ENCODE measurements around the gene FMNL1.
A peak's percentile ranks its signal among the peaks of the same experiment; 100 is the strongest.

The FMNL1 gene

DNA sequence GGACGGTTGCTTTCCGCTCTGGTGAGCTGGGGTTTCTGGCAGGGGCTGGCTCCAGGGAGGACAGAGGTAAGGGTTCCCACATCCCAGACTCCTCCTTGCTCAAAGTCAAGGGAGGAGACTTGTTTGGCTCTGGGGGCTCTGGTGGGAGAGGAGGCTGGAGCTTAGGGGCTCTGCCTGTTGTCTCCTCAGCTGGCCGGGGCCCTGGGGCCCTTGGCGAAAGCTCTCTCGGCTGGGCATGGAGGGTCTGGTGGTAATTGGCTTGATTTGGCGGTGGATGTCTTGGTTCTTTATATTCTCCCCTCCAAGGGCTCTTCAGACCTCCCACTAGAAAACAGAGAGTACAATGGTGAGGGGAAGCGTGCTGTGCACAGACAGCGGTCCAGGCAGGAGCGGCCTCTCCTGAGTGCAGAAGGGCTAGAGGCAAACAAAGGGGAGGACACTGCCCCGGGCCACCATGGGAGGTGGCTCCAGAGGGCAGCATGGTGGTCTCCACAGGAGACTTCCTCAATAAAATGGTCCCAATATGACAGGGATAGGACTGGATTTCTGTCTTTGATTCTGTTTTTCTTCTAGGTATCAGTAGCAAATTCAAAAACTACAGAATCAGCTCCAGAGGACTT is 45.9 kb downstream of the FMNL1 start:
- ATAC-seq = no peak
- H3K36me3 Mint-ChIP-seq (ENCODE audit: low read depth) = peaks cover 63% of the 10 kb centered on the region

DNA sequence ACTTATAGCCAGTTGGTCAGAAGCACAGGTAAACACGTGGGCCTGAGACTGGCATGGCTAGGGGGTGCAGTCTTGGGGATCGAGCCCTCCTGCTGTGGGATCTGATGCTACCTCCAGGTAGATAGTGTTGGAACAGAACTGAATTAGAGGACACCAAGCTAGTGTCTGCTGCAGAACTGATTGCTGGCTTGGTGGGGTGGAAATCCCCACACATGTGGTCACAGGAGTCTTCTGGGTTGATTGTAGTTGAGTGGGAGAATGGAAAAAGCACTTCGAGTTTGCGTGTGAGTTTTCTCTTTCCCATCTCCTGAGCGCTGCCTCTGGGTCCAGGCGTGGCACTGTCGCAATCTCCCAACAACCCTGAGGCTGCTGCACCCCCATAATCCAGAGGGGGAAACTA is 48.2 kb downstream of the FMNL1 start:
- ATAC-seq (peak; percentile 57), DNase-seq (no peak)
- Mint-ChIP-seq H3K27ac (peak overlapping the region; percentile 83), H3K4me3 (no peak overlapping the region), H3K4me1 (peaks cover 32% of the 10 kb centered on the region), H3K36me3 (ENCODE audit: low read depth) (peaks cover 57% of the 10 kb centered on the region), H3K9me3 (no peaks in the 10 kb centered on the region), H3K27me3 (no peaks in the 10 kb centered on the region)

More for the DNA sequence above, 45.9 kb downstream of the FMNL1 start:
- DNase-seq = no peak
- Mint-ChIP-seq H3K4me3 (no peak overlapping the region), H3K27ac (no peak overlapping the region), H3K27me3 (no peaks in the 10 kb centered on the region), H3K9me3 (no peaks in the 10 kb centered on the region), H3K4me1 (peaks cover 41% of the 10 kb centered on the region)

DNA sequence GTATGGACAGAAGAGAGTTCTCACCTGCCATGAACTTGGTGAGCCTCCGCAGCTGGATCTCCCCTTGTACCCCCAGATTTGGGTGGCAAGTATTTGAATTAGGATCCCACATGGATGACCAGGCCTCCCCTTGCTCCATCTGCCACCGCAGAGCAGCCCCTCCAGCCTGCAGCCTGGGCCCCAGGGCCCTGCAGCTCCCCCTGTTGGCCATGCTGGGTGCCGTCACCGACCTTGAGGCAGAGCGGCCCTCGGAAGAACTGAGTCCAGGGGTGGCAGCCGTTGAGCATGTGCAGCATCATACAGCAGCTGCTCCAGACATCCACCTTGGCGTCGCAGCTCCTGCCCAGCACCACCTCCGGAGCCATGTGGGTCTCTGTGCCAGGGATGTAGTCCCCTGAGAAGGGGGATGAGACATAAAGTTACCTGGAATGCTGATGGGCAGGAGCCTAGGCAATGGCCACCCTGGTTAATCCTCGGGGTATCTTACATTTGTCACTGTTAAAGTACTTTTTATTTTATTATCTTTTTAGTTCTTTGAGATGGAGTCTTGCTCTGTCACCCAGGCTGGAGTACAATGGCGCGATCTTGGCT is 49.2 kb downstream of the FMNL1 start:
- peak; percentile 73 for DNase-seq
- peaks cover 29% of the 10 kb centered on the region for H3K4me1 Mint-ChIP-seq
- peaks cover 53% of the 10 kb centered on the region for H3K36me3 Mint-ChIP-seq (ENCODE audit: low read depth)
- no peak overlapping the region for H3K4me3 Mint-ChIP-seq
- ATAC-seq = peak; percentile 68
- peak overlapping the region; percentile 39 for H3K27ac Mint-ChIP-seq
- no peaks in the 10 kb centered on the region for H3K9me3 Mint-ChIP-seq
- no peaks in the 10 kb centered on the region for H3K27me3 Mint-ChIP-seq

DNA sequence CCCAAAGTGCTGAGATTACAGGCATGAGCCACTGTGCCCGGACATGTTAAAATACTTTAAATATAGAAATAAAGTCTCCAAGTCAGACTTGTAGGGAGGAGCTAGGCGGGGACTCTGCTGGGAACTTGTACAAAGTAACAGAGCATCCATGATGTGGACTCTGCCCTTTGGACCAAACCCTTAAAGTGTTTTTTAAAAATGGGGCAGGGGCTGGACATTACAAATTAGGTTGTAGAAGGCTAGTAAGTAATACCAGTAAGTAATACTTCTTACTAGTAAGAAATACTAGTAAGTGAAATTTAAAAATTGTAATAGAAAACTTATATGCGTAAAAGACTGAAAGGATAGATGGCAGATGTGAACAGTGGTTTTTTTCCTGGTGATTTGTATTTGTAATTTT is 49.9 kb downstream of the FMNL1 start:
- Mint-ChIP-seq H3K9me3 (no peaks in the 10 kb centered on the region), H3K27ac (no peak overlapping the region), H3K4me1 (peaks cover 23% of the 10 kb centered on the region), H3K4me3 (no peak overlapping the region), H3K36me3 (ENCODE audit: low read depth) (peaks cover 49% of the 10 kb centered on the region), H3K27me3 (no peaks in the 10 kb centered on the region)
- DNase-seq (no peak), ATAC-seq (no peak)

DNA sequence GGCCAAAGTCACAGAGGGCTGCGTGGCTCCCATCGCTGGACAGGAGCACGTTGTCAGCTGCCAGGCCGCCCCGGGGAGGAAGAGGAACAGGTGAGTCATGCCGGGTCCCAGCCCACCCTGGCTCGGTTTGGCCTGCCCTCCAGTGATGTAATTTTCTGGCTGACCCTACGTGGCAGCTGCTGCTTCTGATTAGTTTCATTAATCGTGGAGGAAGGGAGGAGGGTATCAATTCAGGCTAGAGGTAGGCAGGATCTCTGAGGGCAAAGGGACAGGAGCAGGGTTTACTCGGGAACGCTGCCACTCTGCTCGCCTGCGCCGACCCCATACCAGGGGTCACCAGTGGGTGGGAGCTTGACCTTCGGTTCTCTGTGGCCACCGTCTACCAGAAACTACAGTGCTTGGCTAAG is 51.9 kb downstream of the FMNL1 start:
- no peaks in the 10 kb centered on the region for H3K9me3 Mint-ChIP-seq
- H3K36me3 Mint-ChIP-seq (ENCODE audit: low read depth) = peaks cover 34% of the 10 kb centered on the region
- ATAC-seq (no peak), DNase-seq (no peak)
- H3K4me3 Mint-ChIP-seq = no peak overlapping the region
- no peak overlapping the region for H3K27ac Mint-ChIP-seq
- H3K27me3 Mint-ChIP-seq = no peaks in the 10 kb centered on the region
- peaks cover 28% of the 10 kb centered on the region for H3K4me1 Mint-ChIP-seq

DNA sequence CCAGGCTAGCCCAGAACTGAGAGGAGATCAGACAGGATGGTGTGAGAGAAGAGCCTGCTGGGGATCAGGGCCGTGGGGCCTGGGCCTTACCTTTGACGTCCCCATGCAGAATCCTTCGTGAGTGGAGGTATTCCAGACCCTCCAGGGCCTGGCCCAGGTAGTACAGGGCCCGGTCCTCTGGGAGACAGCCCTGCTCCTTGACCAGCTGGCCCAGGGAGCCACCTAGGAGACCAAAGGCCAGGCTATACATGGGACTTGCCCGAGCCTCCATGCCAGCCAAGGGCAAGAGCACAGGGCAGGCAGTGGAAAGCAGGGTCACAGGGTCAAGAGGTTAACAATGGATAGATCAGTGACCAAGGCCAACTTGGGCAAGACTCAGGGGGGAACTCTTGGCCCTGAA is 52.3 kb downstream of the FMNL1 start:
- Mint-ChIP-seq H3K36me3 (ENCODE audit: low read depth) (peaks cover 33% of the 10 kb centered on the region), H3K27me3 (no peaks in the 10 kb centered on the region), H3K4me3 (no peak overlapping the region), H3K4me1 (peaks cover 28% of the 10 kb centered on the region), H3K27ac (no peak overlapping the region), H3K9me3 (no peaks in the 10 kb centered on the region)
- DNase-seq = no peak
- ATAC-seq = no peak

DNA sequence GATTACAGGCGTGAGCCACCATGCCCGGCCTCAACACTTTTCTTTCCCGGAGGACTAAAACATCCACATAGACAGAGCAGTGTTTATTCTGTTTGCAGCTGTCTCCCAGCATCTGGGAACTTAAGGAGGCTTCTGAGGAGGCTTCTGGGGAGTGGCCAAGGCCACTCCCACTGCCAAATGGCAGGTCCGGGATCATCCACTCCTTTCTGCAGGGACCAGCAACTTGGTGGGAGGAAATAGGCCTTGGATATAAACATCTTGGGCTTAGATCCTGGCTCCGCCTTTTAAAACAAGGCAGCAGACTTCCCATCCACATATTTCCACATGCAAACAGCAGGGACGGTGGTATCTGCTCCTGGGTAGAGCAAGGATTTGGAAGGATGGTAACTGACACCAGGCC is 54.3 kb downstream of the FMNL1 start:
- Mint-ChIP-seq H3K4me3 (no peak overlapping the region), H3K4me1 (peaks cover 16% of the 10 kb centered on the region), H3K27me3 (no peaks in the 10 kb centered on the region), H3K27ac (no peak overlapping the region), H3K9me3 (no peaks in the 10 kb centered on the region), H3K36me3 (ENCODE audit: low read depth) (peaks cover 29% of the 10 kb centered on the region)
- DNase-seq (no peak), ATAC-seq (no peak)

DNA sequence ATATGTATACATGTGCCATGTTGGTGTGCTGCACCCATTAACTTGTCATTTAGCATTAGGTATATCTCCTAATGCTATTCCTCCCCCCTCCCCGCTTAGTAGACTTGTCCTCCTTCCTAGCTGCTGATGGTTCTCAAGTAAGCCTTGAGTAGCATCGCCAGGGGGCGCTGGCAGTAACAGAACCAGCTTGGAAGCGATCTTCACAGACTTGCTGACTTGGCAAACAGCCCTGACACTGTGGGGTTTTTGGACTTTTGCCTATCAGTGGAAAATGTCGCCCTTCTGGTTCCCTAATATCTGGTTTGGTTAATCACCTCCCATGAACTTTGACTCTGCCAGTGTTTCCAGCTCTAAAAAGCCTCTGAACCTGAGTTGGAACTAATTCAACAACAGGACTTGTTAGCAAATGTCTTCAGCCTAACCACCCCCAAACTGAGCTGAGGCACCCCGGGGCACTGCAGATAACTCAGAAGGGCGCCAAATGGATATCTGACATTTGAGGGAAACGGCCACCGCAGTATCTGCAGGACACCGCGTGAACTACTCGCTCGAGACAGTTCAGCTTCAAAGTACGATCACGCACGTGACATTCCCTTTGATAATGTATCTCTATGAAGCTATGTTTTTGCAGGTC is 55.6 kb downstream of the FMNL1 start:
- Mint-ChIP-seq H3K36me3 (ENCODE audit: low read depth) (peaks cover 24% of the 10 kb centered on the region), H3K27ac (peak overlapping the region; percentile 62), H3K4me1 (peaks cover 14% of the 10 kb centered on the region)

DNA sequence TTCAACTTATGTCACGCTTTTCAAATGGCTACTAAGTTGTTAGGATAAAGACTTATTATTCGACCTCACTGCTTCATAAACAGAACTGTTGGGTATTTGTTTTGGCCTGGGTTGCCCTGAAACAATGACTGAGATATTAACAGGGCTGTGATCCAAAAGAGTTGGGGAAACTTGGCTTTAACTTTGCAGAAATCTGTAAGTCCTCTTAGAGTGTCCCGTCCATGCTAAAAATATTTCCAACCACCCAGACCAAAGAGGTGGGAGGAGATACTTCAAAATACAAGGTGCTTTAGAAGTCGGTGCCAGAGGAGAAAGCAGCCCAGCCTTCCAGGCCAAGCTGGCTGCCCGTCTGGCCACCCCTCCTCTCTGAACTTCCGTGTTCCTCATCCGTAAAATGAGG is 56.3 kb downstream of the FMNL1 start:
- DNase-seq (no peak), ATAC-seq (no peak)
- H3K27me3 Mint-ChIP-seq = no peaks in the 10 kb centered on the region
- H3K4me1 Mint-ChIP-seq = peaks cover 14% of the 10 kb centered on the region
- H3K4me3 Mint-ChIP-seq = no peak overlapping the region
- H3K9me3 Mint-ChIP-seq = no peaks in the 10 kb centered on the region
- peaks cover 26% of the 10 kb centered on the region for H3K36me3 Mint-ChIP-seq (ENCODE audit: low read depth)
- H3K27ac Mint-ChIP-seq = peak overlapping the region; percentile 62

More for the DNA sequence above, 55.6 kb downstream of the FMNL1 start:
- Mint-ChIP-seq H3K4me3 (no peak overlapping the region), H3K27me3 (no peaks in the 10 kb centered on the region), H3K9me3 (no peaks in the 10 kb centered on the region)
- ATAC-seq (peak; percentile 87), DNase-seq (peak; percentile 90)

DNA sequence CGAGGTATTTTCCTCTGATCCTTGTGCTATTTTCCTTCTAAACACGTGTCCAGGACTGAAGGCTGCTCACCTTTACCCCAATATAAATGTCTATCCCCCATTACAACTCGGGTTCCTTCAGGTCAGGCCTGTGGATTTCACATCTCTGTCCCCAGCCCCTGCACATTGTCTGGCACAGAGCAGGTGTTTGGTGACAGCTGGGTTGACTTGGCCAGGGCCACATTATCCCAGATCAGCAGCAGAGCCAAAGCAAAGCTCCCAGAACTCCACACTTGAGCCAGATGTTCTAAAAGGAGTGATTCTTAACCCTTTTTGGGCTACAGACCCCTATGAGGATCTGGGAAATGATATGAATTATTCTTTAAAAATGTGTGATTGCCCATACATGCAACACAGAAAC is 58.2 kb downstream of the FMNL1 start:
- ATAC-seq = no peak
- Mint-ChIP-seq H3K36me3 (ENCODE audit: low read depth) (peaks cover 43% of the 10 kb centered on the region), H3K27ac (peak overlapping the region; percentile 46), H3K4me3 (no peak overlapping the region), H3K27me3 (no peaks in the 10 kb centered on the region), H3K9me3 (no peaks in the 10 kb centered on the region), H3K4me1 (peaks cover 19% of the 10 kb centered on the region)
- DNase-seq = no peak

DNA sequence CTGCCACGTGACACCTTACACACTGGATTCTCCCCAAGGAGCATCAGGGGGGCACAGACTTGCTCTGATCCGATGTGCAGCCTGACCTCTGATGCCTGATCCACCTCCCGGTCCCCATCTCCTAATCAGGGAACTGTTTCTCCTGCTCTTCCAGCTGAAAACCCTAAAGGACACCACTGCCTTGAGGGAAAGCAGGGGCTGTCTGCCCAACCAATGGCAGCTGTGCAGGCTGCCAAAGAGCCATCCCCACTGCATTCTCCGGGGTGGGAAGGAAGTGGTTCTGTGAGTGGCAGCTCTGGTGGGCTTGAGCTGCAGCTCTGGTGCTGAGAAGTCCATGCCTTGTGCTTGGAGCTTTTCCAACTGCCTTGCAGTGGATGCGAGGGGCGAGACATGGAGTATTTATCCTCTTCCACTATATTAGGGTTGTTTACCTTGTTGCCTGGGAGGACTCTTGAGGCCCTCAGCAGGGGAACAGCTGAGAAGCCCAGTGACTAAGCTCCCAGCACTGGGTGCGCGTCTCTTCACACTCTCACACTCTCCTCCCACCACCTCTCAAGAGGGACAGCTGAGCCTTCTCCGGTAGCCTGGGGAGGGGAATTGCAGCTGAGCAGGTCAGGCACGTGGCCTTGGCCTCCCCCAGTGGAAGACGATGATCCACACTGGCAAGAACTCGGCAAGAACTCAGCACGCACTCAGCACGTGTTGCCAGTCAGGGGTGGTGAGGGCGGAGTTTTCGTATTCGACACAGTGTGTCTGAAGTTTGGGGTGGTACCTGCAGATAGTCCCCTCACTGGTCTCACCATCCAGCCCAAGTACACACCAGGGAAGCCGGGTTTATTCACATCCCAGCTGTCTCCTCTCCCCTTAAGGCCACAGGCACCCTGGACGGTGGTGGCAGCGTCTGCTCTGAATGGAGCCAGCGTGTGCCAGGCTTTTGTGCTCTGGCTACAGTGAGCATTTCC is 61.3 kb downstream of the FMNL1 start:
- Mint-ChIP-seq H3K4me3 (no peak overlapping the region), H3K4me1 (peaks cover 13% of the 10 kb centered on the region), H3K36me3 (ENCODE audit: low read depth) (peaks cover 52% of the 10 kb centered on the region), H3K27ac (peak overlapping the region; percentile 65), H3K9me3 (no peaks in the 10 kb centered on the region), H3K27me3 (no peaks in the 10 kb centered on the region)
- DNase-seq (no peak), ATAC-seq (peak; percentile 66)

DNA sequence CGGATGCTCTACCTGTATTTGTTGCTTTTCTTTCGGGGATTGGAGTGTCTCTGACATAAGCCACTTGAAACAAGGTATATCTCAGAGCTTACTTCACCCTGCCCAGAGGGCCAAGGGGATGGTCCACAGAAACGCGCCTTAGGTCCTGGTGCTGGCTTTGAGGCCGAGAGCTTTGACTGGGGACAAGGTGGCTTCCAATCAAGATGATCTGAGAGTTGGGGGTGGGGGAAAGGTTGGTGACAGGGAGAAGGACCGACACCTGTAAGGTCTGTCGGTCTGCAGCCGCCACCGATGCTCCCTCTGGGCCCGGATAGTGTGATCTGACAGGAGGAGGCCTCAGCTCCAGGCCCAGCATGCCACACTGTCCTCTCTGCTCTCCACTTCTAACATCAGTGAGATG is 62.0 kb downstream of the FMNL1 start:
- no peak overlapping the region for H3K4me3 Mint-ChIP-seq
- H3K4me1 Mint-ChIP-seq = peaks cover 10% of the 10 kb centered on the region
- H3K27me3 Mint-ChIP-seq = no peaks in the 10 kb centered on the region
- ATAC-seq (no peak), DNase-seq (no peak)
- H3K27ac Mint-ChIP-seq = peak overlapping the region; percentile 76
- H3K9me3 Mint-ChIP-seq = no peaks in the 10 kb centered on the region
- H3K36me3 Mint-ChIP-seq (ENCODE audit: low read depth) = peaks cover 54% of the 10 kb centered on the region

DNA sequence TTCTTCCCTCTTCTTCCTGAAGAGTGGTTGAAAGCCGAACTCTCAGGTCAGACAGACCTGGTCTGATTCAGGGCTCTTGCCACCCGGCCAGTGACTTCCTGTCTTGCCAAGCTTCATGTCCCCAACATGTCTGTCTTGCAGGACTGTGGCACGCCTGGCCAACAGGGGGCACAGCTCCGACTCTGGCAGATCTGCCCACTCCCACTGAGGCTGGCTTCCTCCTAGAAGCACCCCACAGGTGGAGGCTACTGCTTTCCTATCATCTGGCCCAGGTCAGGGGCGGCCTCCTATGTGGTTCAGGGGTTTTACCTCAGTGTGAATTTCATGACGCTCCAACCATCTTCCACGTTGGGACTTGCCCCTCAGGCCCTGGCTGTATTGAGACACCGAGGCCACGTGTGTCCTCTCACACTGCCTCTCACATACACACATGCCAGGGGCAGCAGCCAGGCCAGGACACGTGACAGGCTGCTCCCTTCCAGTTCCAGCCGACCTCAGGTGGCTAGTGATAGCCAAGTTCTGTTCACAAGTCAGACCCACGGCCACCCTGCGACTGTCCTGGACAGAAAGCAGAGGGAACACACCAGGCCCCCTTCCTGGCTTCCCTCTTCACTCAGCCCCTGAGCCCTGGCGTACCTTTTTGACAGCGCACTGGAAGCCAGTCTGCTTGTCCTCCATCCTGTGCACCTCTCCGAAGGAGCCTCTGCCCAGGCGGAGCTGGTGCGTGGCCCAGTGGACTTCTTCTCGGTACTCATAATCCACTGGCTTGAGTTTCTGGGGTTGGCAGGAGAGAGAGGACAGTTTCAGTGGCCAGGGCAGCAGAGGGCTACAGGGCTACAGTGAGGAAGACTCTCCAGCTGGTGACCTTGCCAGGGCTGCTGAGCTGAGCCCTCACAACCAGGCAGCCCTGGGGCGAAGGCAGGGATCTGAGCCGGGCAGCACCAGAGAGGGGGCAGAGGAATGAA is 62.8 kb downstream of the FMNL1 start:
- peak; percentile 45 for DNase-seq

More for the DNA sequence above, 62.8 kb downstream of the FMNL1 start:
- no peak overlapping the region for H3K4me3 Mint-ChIP-seq
- H3K36me3 Mint-ChIP-seq (ENCODE audit: low read depth) = peaks cover 55% of the 10 kb centered on the region
- no peaks in the 10 kb centered on the region for H3K27me3 Mint-ChIP-seq
- H3K4me1 Mint-ChIP-seq = peaks cover 10% of the 10 kb centered on the region
- ATAC-seq = no peak
- H3K27ac Mint-ChIP-seq = peak overlapping the region; percentile 82
- H3K9me3 Mint-ChIP-seq = no peaks in the 10 kb centered on the region

Measured in activated naive CD8-positive, alpha-beta T cell treated with anti-CD3 and anti-CD28 coated beads, Interleukin-2, amount 50 U/mL, for 24 hours (primary cell).